Measurements from ENCODE around the gene CELA3B. TPM values are rescaled to one million over a fixed set of nuclear protein-coding genes. Genes with fewer than 3 reads are reported as not detected.

CELA3B gene
- total RNA-seq, 6 donors from 2014 or later: 5.3 to 9.7 TPM; not detected in 4

GRCh38 chr1:22018583-22019559 is 42.0 kb downstream of the CELA3B start:
- H3K27ac ChIP-seq: peak overlapping the region in 3 of 4 donors; percentile 75 to 80 (median 78)
- H3K4me1 ChIP-seq: peaks cover under 1 to 11% (median 6%) of the 10 kb centered on the region in 4 donors
- no peaks in the 10 kb centered on the region for H3K27me3 ChIP-seq
- 51 to 56% methylated on average over 10 of the region's 10 CpGs for WGBS, 2 donors
- H3K4me3 ChIP-seq: no peak overlapping the region
- ATAC-seq (ENCODE audit: low FRiP score in 2 of 2) (peak; percentile 84 to 89), DNase-seq (peak in 1 of 2 donors; percentile 80)
- H3K9me3 ChIP-seq: no peaks in the 10 kb centered on the region
- H3K36me3 ChIP-seq: no peaks in the 10 kb centered on the region
- no peak for TF ChIP-seq POLR2A (IDR thresholded peaks at IDR 0.05)
- peak; percentile 27 to 58 for TF ChIP-seq POLR2AphosphoS5 (IDR thresholded peaks at IDR 0.05)
- TF ChIP-seq CTCF (IDR thresholded peaks at IDR 0.05): peak in 1 of 6 experiments; percentile 9

GRCh38 chr1:22021061-22021460 is 44.2 kb downstream of the CELA3B start:
- Histone ChIP-seq H3K9me3 (no peaks in the 10 kb centered on the region), H3K27me3 (no peaks in the 10 kb centered on the region), H3K4me1 (peaks cover 7 to 23% (median 17%) of the 10 kb centered on the region in 4 donors), H3K4me3 (no peak overlapping the region), H3K36me3 (no peaks in the 10 kb centered on the region), H3K27ac (no peak overlapping the region)
- no peak for TF ChIP-seq POLR2A (IDR thresholded peaks at IDR 0.05)
- no peak for TF ChIP-seq CTCF (IDR thresholded peaks at IDR 0.05)
- TF ChIP-seq POLR2AphosphoS5 (IDR thresholded peaks at IDR 0.05): no peak
- ATAC-seq (ENCODE audit: low FRiP score in 2 of 2): no peak
- DNase-seq: no peak
- 86 to 97% methylated on average over 6 of the region's 6 CpGs for WGBS, 2 donors

GRCh38 chr1:22024485-22025367 is 47.9 kb downstream of the CELA3B start:
- peak overlapping the region; percentile 97 to 100 (median 98) for H3K27ac ChIP-seq
- 4 to 13% methylated on average over 23 to 33 of the region's 33 CpGs for WGBS, 2 donors
- DNase-seq: peak in 1 of 2 donors; percentile 83
- TF ChIP-seq CTCF (IDR thresholded peaks at IDR 0.05): no peak
- peak in 1 of 2 donors; percentile 32 for TF ChIP-seq POLR2AphosphoS5 (IDR thresholded peaks at IDR 0.05)
- peak overlapping the region; percentile 30 to 97 (median 82) for H3K4me3 ChIP-seq
- H3K36me3 ChIP-seq: no peaks in the 10 kb centered on the region
- peaks cover 12 to 32% (median 20%) of the 10 kb centered on the region in 4 donors for H3K4me1 ChIP-seq
- ATAC-seq (ENCODE audit: low FRiP score in 2 of 2): peak; percentile 80 to 82
- no peaks in the 10 kb centered on the region for H3K27me3 ChIP-seq
- no peaks in the 10 kb centered on the region for H3K9me3 ChIP-seq

DNA sequence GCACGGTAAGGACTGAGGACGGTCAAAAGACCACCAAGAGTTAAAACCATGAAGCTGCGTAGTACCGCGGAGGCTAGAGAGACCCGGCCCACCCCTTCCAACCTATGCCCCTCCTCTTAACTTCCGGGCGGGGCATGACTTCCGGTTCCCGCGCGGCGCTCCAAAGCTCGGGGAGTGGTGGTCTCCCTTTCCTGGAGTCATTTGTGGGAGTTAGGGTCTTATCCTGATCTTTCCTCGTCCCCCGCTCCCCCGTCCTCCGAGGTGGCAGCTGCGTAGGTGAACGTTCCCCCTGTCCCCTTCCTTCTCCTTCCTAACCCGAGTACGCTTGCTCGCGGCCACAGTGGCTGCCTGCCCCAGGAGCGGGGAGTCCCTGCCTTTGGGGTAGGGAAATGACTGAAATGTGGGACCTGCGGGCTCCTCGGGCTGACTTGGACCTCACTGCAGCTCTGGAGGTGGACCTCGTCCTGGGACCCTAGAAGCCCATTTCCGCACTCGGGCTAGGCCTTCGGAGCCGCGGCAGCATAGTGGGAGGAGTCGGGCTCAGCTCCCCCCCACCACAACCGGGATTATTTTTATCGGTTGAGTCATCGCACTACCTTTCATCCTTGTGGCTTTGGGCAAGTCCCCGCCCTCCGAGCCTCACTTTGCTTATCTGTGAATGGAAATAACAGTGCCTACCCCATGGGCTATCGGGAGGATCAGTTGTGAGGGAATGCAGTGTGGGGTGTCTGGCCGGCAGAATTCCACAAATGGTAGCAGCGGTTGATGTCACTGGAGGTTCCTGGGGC is 48.7 kb downstream of the CELA3B start:
- no peaks in the 10 kb centered on the region for H3K36me3 ChIP-seq
- peak in 1 of 4 donors; percentile 41 for TF ChIP-seq EP300 (IDR thresholded peaks at IDR 0.05)
- peak; percentile 57 to 92 (median 84) for TF ChIP-seq POLR2A (IDR thresholded peaks at IDR 0.05)
- TF ChIP-seq CTCF (IDR thresholded peaks at IDR 0.05): no peak
- peak; percentile 87 to 97 for TF ChIP-seq POLR2AphosphoS5 (IDR thresholded peaks at IDR 0.05)
- no peaks in the 10 kb centered on the region for H3K9me3 ChIP-seq
- WGBS, 2 donors: 0% methylated on average over 32 to 39 of the region's 42 CpGs
- no peaks in the 10 kb centered on the region for H3K27me3 ChIP-seq
- H3K4me1 ChIP-seq: peaks cover 12 to 32% (median 20%) of the 10 kb centered on the region in 4 donors
- peak overlapping the region; percentile 97 to 100 (median 98) for H3K27ac ChIP-seq
- peak; percentile 90 to 93 for DNase-seq
- peak; percentile 96 to 97 for ATAC-seq (ENCODE audit: low FRiP score in 2 of 2)
- peak overlapping the region; percentile 76 to 97 (median 82) for H3K4me3 ChIP-seq
